PC-9 (cell line): ENCODE measurements around the gene LY86. TPM values are rescaled to one million over a fixed set of nuclear protein-coding genes. Genes with fewer than 3 reads are reported as not detected.

ENCODE experiments used
- BruUV-seq: library from RNA; stranded (reverse); fragments of 400-500 nt; replicated peaks from 2 replicates; lab custom pipeline; 2021; lab: Mats Ljungman, UMichigan
- CTCF ChIA-PET: fragments of 300-600 bp; sonication (Branson Sonifier 250); formaldehyde crosslinking; loops from one replicate; lab custom pipeline; 2022; ENCODE audit warnings: antibody characterized with exemption; lab: Charles Lee
- POLR2A ChIA-PET: fragments of 300-600 bp; sonication (Branson Sonifier 250); formaldehyde crosslinking; loops from one replicate; lab custom pipeline; 2022; ENCODE audit warnings: antibody characterized with exemption; ENCODE audit not compliant: unreplicated experiment; lab: Charles Lee
- DNase-seq, 2 experiments: peaks; one replicate each; pipeline versions ENCODE4 v3.0.0 to v3.0.0-alpha.2; 2015 to 2022; ENCODE audit warnings: mixed read lengths in 1 of 2
- H2AFZ ChIP-seq: fragments of 200-600 bp; sonication (generic); 2 replicates; pipeline ENCODE4 v1.8.1; 2017; ENCODE audit warnings: antibody characterized with exemption
- H3F3A ChIP-seq: fragments of 200-600 bp; sonication (generic); 2 replicates; pipeline ENCODE4 v1.8.1; 2017; ENCODE audit warnings: antibody characterized with exemption, mild to moderate bottlenecking, low read depth; ENCODE audit not compliant: insufficient read depth
- H3K27ac ChIP-seq: fragments of 200-600 bp; sonication (generic); 2 replicates; pipeline ENCODE4 v1.6.1; 2016; ENCODE audit warnings: mixed run types
- H3K27me3 ChIP-seq: fragments of 200-600 bp; sonication (generic); 2 replicates; pipeline ENCODE4 v1.6.1; 2016; ENCODE audit warnings: low read depth, mixed run types; ENCODE audit not compliant: insufficient read depth
- H3K36me3 ChIP-seq: fragments of 200-600 bp; sonication (generic); 2 replicates; pipeline ENCODE4 v1.6.1; 2016; ENCODE audit warnings: low read depth, mixed run types
- H3K4me1 ChIP-seq: fragments of 200-600 bp; sonication (generic); replicated peaks from 2 replicates; pipeline ENCODE4 v1.6.1; 2016; ENCODE audit warnings: mixed run types; ENCODE audit not compliant: insufficient read depth
- H3K4me2 ChIP-seq: fragments of 200-600 bp; sonication (generic); 2 replicates; pipeline ENCODE4 v1.6.1; 2017; ENCODE audit warnings: mixed run types
- H3K4me3 ChIP-seq: fragments of 200-600 bp; sonication (generic); 2 replicates; pipeline ENCODE4 v1.6.1; 2016; ENCODE audit warnings: mixed run types
- H3K79me2 ChIP-seq: fragments of 200-600 bp; sonication (generic); 2 replicates; pipeline ENCODE4 v1.6.1; 2017; ENCODE audit warnings: low read depth, mixed run types
- H3K9me2 ChIP-seq: fragments of 200-600 bp; sonication (generic); 2 replicates; pipeline ENCODE4 v1.8.1; 2017; ENCODE audit warnings: mild to moderate bottlenecking; ENCODE audit not compliant: insufficient read depth
- H3K9me3 ChIP-seq: fragments of 200-600 bp; sonication (generic); 2 replicates; pipeline ENCODE4 v1.8.1; 2016; ENCODE audit warnings: low read depth; ENCODE audit not compliant: insufficient read depth
- H4K20me1 ChIP-seq: fragments of 200-600 bp; sonication (generic); 2 replicates; pipeline ENCODE4 v1.8.1; 2017; ENCODE audit not compliant: insufficient read depth
- CTCF ChIP-seq: fragments of 200-600 bp; sonication (generic); conservative IDR thresholded peaks from 2 replicates; pipeline ENCODE4 v1.6.1; 2017; ENCODE audit warnings: mixed run types, antibody characterized with exemption, mild to moderate bottlenecking, moderate library complexity
- EZH2 ChIP-seq: fragments of 200-600 bp; sonication (generic); IDR thresholded peaks from 2 replicates; pipeline ENCODE4 v1.8.0; 2017; ENCODE audit warnings: antibody characterized with exemption, low read depth
- intact Hi-C: fragments of 100-400 bp; cut with micrococcal nuclease; formaldehyde crosslinking; loops from one replicate; pipeline ENCODE4 v1.10.0; 2022; ENCODE audit not compliant: unreplicated experiment
- total RNA-seq: library from RNA; stranded (reverse); gene quantifications from 2 replicates; pipeline ENCODE4 v1.2.3, GENCODE V29; 2021

LY86 gene
- total RNA-seq, 1 experiment from 2014 or later: not detected

GRCh38 chr6:6659600-6660327 is 71.2 kb downstream of the LY86 start:
- TF ChIP-seq EZH2: no peak
- no peak for TF ChIP-seq CTCF
- H3K79me2 ChIP-seq: no peaks in the 10 kb centered on the region
- no peaks in the 10 kb centered on the region for H3F3A ChIP-seq
- H3K4me2 ChIP-seq: no peak overlapping the region
- H3K4me3 ChIP-seq: no peak overlapping the region
- H3K27me3 ChIP-seq: no peaks in the 10 kb centered on the region
- no peaks in the 10 kb centered on the region for H3K9me3 ChIP-seq
- intact Hi-C loops: no loop called here
- no peaks in the 10 kb centered on the region for H4K20me1 ChIP-seq
- ChIA-PET CTCF (no interaction called here), POLR2A (interaction anchor here (0.6 kb wide), 1 partner anchor 53 kb away, joined by 4 read pairs; no protein-coding TSS in a partner anchor)
- no peak for DNase-seq
- H3K27ac ChIP-seq: no peak overlapping the region
- peaks cover 9% of the 10 kb centered on the region for H3K4me1 ChIP-seq
- no peaks in the 10 kb centered on the region for H3K9me2 ChIP-seq
- H3K36me3 ChIP-seq: no peaks in the 10 kb centered on the region
- no peak overlapping the region for H2AFZ ChIP-seq
- BruUV-seq: no TSS peak

- Histone ChIP-seq H3K9me2 (no peaks in the 10 kb centered on the region), H3K4me2 (no peak overlapping the region), H3F3A (no peaks in the 10 kb centered on the region), H3K36me3 (no peaks in the 10 kb centered on the region), H3K4me3 (no peak overlapping the region), H4K20me1 (no peaks in the 10 kb centered on the region), H3K27me3 (no peaks in the 10 kb centered on the region), H3K4me1 (peaks cover 9% of the 10 kb centered on the region), H3K79me2 (no peaks in the 10 kb centered on the region), H3K9me3 (no peaks in the 10 kb centered on the region), H3K27ac (no peak overlapping the region), H2AFZ (no peak overlapping the region)
- no peak for DNase-seq
- no peak for TF ChIP-seq EZH2
- TF ChIP-seq CTCF: no peak
- no TSS peak for BruUV-seq
- intact Hi-C loops: no loop called here
- CTCF ChIA-PET: interaction anchor here (0.6 kb wide), 1 partner anchor 64 kb away, joined by 3 read pairs; no protein-coding TSS in a partner anchor
- POLR2A ChIA-PET: interaction anchor here (0.6 kb wide), 1 partner anchor 52 kb away, joined by 4 read pairs; no protein-coding TSS in a partner anchor
Measured at GRCh38 chr6:6660339-6661045, 72.0 kb downstream of the LY86 start.

GRCh38 chr6:6661191-6661590 is 72.7 kb downstream of the LY86 start:
- POLR2A ChIA-PET: no interaction called here

More at GRCh38 chr6:6661191-6661590, 72.7 kb downstream of the LY86 start:
- intact Hi-C loops: no loop called here
- H3K4me1 ChIP-seq: peaks cover 9% of the 10 kb centered on the region
- CTCF ChIA-PET: no interaction called here
- no peak overlapping the region for H2AFZ ChIP-seq
- H3K27ac ChIP-seq: no peak overlapping the region
- TF ChIP-seq CTCF: no peak
- TF ChIP-seq EZH2: no peak
- no peaks in the 10 kb centered on the region for H3K79me2 ChIP-seq
- H4K20me1 ChIP-seq: no peaks in the 10 kb centered on the region
- no peak overlapping the region for H3K4me3 ChIP-seq
- DNase-seq: no peak
- H3K36me3 ChIP-seq: no peaks in the 10 kb centered on the region
- no peaks in the 10 kb centered on the region for H3K9me3 ChIP-seq
- H3K27me3 ChIP-seq: no peaks in the 10 kb centered on the region
- no peaks in the 10 kb centered on the region for H3K9me2 ChIP-seq
- no peak overlapping the region for H3K4me2 ChIP-seq
- BruUV-seq: no TSS peak
- no peaks in the 10 kb centered on the region for H3F3A ChIP-seq
